HG02623 (cell line): ENCODE data around the gene ZNF326.
"Not testable (repeated sequence)": the region's sequence is repeated elsewhere in the genome, so short reads cannot be mapped to it uniquely, and the experiment has no call there.

Experiments
- ATAC-seq: cut with Tn5 transposase; IDR thresholded peaks from one replicate; pipeline ENCODE4 v1.9.1; 2021; ENCODE audit warnings: moderate library complexity; ENCODE audit not compliant: unreplicated experiment

The ZNF326 gene

GRCh38 chr1:89995598-89996449 lies 914 bp downstream of the ZNF326 start:
- ATAC-seq = no peak

- no peak for ATAC-seq
Measured at GRCh38 chr1:89996450-89997110, 1.7 kb downstream of the ZNF326 start.

DNA sequence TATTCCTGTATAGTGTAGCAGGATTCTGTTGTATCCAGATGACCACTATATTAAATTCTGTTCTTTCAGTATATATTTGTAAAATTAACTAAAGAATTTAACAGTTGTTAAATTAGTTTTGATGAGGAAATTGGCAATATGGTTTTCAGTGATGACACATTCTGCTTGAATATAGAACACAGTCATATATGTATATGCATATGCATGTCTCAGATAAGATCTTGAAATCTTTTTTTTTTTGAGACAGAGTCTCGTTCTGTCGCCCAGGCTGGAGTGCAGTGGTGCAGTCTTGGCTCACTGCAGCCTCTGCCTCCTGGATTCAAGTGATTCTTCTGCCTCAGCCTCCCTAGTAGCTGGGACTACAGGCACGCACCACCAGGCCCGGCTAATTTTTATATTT lies 2.2 kb downstream of the ZNF326 start:
- not testable (repeated sequence) for ATAC-seq

- ATAC-seq = no peak
Measured at GRCh38 chr1:89998306-89998705, 3.4 kb downstream of the ZNF326 start.

DNA sequence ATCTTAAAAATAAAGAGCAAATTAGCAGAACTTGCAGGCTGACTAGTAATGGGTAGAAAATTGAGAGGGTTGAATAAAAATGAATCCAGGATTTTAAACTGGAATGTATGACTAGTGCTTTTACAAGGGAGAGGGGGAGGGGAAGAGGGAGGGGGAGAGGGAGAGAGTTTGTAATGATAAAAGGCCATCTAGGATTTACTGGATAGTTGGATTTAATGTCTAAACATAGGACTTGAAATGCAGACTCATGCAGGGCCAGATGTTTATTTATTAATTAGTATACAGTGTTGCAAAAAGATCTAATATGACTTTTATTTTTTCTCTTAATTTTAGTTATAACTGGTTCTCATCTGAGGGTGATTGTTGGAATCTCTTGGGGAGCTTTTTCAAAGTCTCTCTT lies 4.3 kb downstream of the ZNF326 start:
- no peak for ATAC-seq

DNA sequence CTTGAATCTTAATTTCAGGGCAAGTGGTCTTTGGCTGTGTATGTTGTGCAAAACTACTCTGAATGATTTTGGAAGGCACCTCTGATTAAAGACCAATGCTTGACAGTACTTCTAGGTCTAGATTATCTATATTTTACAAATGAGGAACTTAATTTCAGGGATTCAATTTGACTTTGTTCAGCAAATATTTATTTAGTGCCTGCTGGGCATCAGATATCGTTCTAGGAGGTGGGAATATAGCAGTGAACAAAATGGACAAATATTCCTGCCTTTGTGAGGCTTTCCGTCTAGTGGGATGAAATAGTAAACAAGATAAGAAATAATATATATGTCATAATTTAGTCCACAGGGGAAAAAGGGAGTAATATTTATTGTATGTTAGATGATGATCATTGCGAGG lies 4.7 kb downstream of the ZNF326 start:
- no peak for ATAC-seq

DNA sequence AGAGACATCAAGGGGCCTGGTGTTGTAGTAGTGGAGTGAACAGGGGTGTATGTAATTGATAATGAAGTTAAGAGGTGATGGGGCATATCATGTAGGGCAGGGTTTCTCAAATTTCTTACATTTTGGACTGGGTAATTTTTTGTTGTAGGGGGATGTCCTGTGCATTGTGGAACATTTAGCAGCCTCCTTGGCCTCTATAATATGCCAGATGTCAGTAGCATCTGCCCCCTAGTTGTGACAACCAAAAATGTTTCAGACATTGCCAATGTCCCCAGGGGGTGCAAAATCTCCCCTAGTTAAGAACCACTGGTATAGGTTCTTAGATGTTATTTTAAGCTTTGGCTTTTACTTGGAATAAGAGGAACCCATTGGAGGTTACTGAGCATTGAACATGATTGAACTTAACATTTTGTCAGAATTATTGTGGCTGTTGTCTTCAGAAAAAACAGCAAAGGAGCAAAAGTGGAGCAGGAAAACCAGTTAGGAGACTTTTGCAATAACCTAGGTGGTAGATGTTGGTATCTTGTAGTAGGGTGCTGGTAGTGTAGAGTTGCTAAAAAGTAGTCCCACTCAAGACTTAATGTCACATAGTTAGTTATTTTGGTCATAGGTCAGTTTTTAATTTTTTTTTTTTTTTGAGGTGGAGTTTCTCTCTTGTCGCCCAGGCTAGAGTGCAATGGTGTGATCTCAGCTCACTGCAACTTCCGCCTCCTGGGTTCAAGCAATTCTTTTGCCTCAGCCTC lies 6.2 kb downstream of the ZNF326 start:
- no peak for ATAC-seq

GRCh38 chr1:90007979-90008404 lies 13.1 kb downstream of the ZNF326 start:
- ATAC-seq = no peak

DNA sequence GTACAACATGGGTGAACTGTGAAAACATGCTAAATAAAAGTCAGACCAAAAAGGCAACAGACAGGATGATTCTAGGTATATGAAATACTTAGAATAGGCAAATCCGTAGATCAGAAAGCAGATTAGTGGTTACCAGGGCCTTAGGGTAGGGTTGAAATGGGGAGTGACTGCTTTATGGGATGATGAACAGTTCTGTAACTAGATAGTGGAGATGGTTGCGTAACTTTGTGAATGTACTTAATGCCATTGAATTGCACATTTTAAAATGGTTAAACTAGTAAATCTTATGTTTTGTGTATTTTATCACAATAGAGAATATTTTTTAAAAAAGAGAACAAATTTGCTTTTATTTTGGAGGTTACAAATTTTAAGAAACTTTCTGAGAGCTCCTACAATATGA lies 17.4 kb downstream of the ZNF326 start:
- ATAC-seq = no peak

- no peak for ATAC-seq
Measured at GRCh38 chr1:90023691-90024090, 28.8 kb downstream of the ZNF326 start.

DNA sequence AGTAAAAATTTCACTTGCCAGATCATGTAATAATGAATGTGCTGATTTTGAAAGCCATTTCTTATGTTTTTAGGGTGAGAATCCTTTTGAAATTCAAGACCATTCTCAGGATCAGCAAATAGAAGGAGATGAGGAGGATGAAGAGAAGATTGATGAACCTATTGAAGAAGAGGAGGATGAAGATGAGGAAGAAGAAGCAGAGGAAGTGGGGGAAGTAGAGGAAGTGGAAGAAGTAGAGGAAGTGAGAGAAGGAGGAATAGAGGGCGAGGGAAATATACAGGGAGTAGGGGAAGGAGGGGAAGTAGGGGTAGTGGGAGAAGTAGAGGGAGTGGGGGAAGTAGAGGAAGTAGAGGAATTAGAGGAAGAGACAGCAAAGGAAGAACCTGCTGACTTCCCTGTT lies 32.4 kb downstream of the ZNF326 start:
- ATAC-seq = no peak

GRCh38 chr1:90039652-90040051 lies 44.7 kb downstream of the ZNF326 start:
- no peak for ATAC-seq

DNA sequence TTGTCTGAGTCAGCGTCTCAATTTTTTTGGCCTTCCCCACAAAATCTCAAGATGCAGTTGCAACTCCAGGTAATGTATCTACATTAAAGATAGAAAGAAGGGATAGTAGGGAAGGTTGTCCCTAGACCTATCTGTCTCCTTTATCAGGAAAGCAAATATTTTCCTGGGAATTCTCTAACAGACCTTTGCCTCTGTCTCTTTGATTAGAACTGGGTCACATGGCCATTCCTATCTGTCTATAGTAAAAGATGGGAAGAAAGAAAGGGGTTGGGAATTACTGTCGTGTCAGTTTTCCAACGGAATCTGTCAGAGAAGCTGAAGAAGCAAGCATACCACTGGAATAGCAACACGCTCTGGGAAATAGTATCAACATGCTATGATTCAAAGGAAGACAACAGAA lies 48.7 kb downstream of the ZNF326 start:
- ATAC-seq = no peak

- ATAC-seq = no peak
Measured at GRCh38 chr1:90044346-90044745, 49.4 kb downstream of the ZNF326 start.

GRCh38 chr1:90045853-90046563 lies 51.1 kb downstream of the ZNF326 start:
- ATAC-seq = no peak

GRCh38 chr1:90046635-90047034 lies 51.7 kb downstream of the ZNF326 start:
- ATAC-seq = no peak

- ATAC-seq = no peak
Measured at GRCh38 chr1:90048043-90048442, 53.1 kb downstream of the ZNF326 start.

DNA sequence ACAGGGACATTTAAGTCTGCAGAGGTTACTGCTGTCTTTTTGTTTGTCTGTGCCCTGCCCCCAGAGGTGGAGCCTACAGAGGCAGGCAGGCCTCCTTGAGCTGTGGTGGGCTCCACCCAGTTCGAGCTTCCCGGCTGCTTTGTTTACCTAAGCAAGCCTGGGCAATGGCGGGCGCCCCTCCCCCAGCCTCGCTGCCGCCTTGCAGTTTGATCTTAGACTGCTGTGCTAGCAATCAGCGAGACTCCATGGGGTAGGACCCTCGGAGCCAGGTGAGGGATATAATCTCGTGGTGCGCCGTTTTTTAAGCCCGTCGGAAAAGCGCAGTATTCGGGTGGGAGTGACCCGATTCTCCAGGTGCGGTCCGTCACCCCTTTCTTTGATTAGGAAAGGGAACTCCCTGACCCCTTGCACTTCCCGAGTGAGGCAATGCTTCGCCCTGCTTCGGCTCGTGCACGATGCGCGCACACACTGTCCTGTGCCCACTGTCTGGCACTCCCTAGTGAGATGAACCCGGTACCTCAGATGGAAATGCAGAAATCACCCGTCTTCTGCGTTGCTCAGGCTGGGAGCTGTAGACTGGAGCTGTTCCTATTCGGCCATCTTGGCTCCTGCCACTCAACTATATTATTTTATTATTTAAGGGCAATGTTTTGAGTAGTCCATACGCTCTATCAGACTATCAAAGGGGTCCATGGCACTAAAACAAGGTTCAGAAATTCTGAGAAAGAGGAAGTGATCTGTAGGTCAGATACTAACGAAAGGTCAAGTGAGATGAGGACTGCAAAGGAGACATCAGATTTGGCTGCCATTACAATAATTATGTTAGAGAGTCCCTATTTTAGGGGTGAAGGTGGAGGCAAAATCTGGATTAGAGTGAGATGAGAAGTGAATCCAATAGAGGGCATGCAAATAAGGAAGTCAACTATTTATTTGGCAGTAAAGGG lies 68.1 kb downstream of the ZNF326 start:
- not testable (repeated sequence) for ATAC-seq

GRCh38 chr1:90064109-90064508 lies 69.2 kb downstream of the ZNF326 start:
- ATAC-seq = not testable (repeated sequence)
